AG04449 (cell line): Measurements from ENCODE around the gene HEXA.
A peak's percentile ranks its signal among the peaks of the same experiment; 100 is the strongest.

Experiments used
- CTCF ChIA-PET: fragments of 350-600 bp; formaldehyde crosslinking; extraction: SDS; loops from one replicate; lab custom pipeline; 2021; ENCODE audit warnings: antibody characterized with exemption; lab: Yijun Ruan, JAX
- POLR2A ChIA-PET: fragments of 400-600, 350-600 bp; formaldehyde crosslinking; extraction: SDS; loops from one replicate; lab custom pipeline; 2020; ENCODE audit warnings: antibody characterized with exemption, inconsistent platforms; lab: Yijun Ruan, JAX
- DNase-seq: peaks from one replicate; pipeline ENCODE4 v3.0.0-alpha.2; 2010; ENCODE audit warnings: low read depth, low spot score
- H3K4me3 ChIP-seq: 2 replicates; pipeline ENCODE4 v1.5.1; 2011; ENCODE audit warnings: low read depth, mild to moderate bottlenecking, control low read depth, low read length
- CTCF ChIP-seq: IDR thresholded peaks from one replicate; pipeline ENCODE4 v1.5.1; 2011; ENCODE audit warnings: mild to moderate bottlenecking, moderate library complexity, low read length, control low read depth, inconsistent platforms; ENCODE audit not compliant: insufficient read depth; ENCODE audit errors: missing control alignments

The HEXA gene

GRCh38 chr15:72353266-72353665, 22.5 kb downstream of the HEXA start:
- DNase-seq, result no peak
- no peak for TF ChIP-seq CTCF
- H3K4me3 ChIP-seq, result no peak overlapping the region
- ChIA-PET CTCF (no interaction called here), POLR2A (no interaction called here)

GRCh38 chr15:72345806-72346205, 30.0 kb downstream of the HEXA start:
- TF ChIP-seq CTCF, result no peak
- POLR2A ChIA-PET, result no interaction called here
- CTCF ChIA-PET, result no interaction called here
- DNase-seq, result no peak
- no peak overlapping the region for H3K4me3 ChIP-seq

- POLR2A ChIA-PET, result no interaction called here
- CTCF ChIA-PET, result no interaction called here
- TF ChIP-seq CTCF, result no peak
- no peak for DNase-seq
- H3K4me3 ChIP-seq, result no peak overlapping the region
Measured at GRCh38 chr15:72345280-72345679, 30.5 kb downstream of the HEXA start.

GRCh38 chr15:72344602-72345001, 31.2 kb downstream of the HEXA start:
- TF ChIP-seq CTCF, result no peak
- POLR2A ChIA-PET, result no interaction called here
- no peak overlapping the region for H3K4me3 ChIP-seq
- CTCF ChIA-PET, result no interaction called here
- no peak for DNase-seq

GRCh38 chr15:72342385-72342784, 33.4 kb downstream of the HEXA start:
- POLR2A ChIA-PET, result no interaction called here
- DNase-seq, result no peak
- TF ChIP-seq CTCF, result peak; percentile 28
- H3K4me3 ChIP-seq, result no peak overlapping the region
- CTCF ChIA-PET, result no interaction called here

GRCh38 chr15:72341361-72341760, 34.5 kb downstream of the HEXA start:
- peak; percentile 8 for TF ChIP-seq CTCF
- ChIA-PET CTCF (interaction anchor here (0.9 to 2.3 kb wide), 3 partner anchors 14 to 143 kb away, joined by 3 to 9 read pairs (median 4); no protein-coding TSS in a partner anchor), POLR2A (interaction anchor here (2.3 kb wide), 1 partner anchor 34 kb away, joined by 10 read pairs; the partner anchor contains the start of gene HEXA)
- DNase-seq, result no peak
- H3K4me3 ChIP-seq, result no peak overlapping the region
